CD4-positive, CD25-positive, alpha-beta regulatory T cell (primary cell): ENCODE results near the gene NOTCH3. TPM values are rescaled to one million over a fixed set of nuclear protein-coding genes. Genes with fewer than 3 reads are reported as not detected.

ENCODE experiments used
- ATAC-seq, 2 donors: fragments of 150-1000 bp; cut with Tn5 transposase; one replicate each; pipeline ENCODE4 v1.10.0; 2021; ENCODE audit warnings: low read depth in 2 of 2, moderate number of reproducible peaks in 2 of 2, moderate library complexity in 1 of 2
- DNase-seq, 3 donors: peaks; one replicate each; pipeline versions ENCODE4 v3.0.0 to v3.0.0-alpha.2; 2012 to 2022; ENCODE audit warnings: mixed read lengths in 1 of 3
- H3K27ac ChIP-seq: one replicate; pipeline ENCODE4 v1.7.0; 2013; ENCODE audit warnings: mild to moderate bottlenecking, low read length; ENCODE audit not compliant: insufficient read depth, poor library complexity, severe bottlenecking
- H3K27me3 ChIP-seq: one replicate; pipeline ENCODE4 v1.7.0; 2013; ENCODE audit warnings: low read length; ENCODE audit not compliant: control insufficient read depth, insufficient read depth
- H3K36me3 ChIP-seq: one replicate; pipeline ENCODE4 v1.7.0; 2013; ENCODE audit warnings: mild to moderate bottlenecking, low read length, moderate library complexity; ENCODE audit not compliant: control insufficient read depth, insufficient read depth
- H3K4me1 ChIP-seq: 2 replicates; pipeline ENCODE4 v1.7.0; 2013; ENCODE audit warnings: mild to moderate bottlenecking, low read length; ENCODE audit not compliant: insufficient read depth, control insufficient read depth, poor library complexity, severe bottlenecking
- H3K4me3 ChIP-seq: one replicate; pipeline ENCODE4 v1.7.0; 2013; ENCODE audit warnings: low read depth, mild to moderate bottlenecking, low read length, moderate library complexity
- H3K9me3 ChIP-seq, 2 experiments: 1 replicate in 1 of 2; 2 replicates in 1 of 2; pipeline ENCODE4 v1.7.0; 2013; ENCODE audit warnings: low read length in 2 of 2, mild to moderate bottlenecking in 1 of 2, moderate library complexity in 1 of 2; ENCODE audit not compliant: control insufficient read depth in 2 of 2
- H3K27ac Mint-ChIP-seq, 3 donors: one replicate each; pipeline ENCODE4 v1.8.0; 2020 to 2022; ENCODE audit warnings: mild to moderate bottlenecking in 3 of 3, mixed read lengths in 3 of 3, moderate library complexity in 2 of 3
- H3K27me3 Mint-ChIP-seq: one replicate; pipeline ENCODE4 v1.8.0; 2022; ENCODE audit warnings: mild to moderate bottlenecking, mixed read lengths
- H3K36me3 Mint-ChIP-seq: one replicate; pipeline ENCODE4 v1.8.0; 2020; ENCODE audit warnings: mixed read lengths
- H3K4me1 Mint-ChIP-seq, 4 donors: one replicate each; pipeline ENCODE4 v1.8.0; 2020 to 2022; ENCODE audit warnings: mixed read lengths in 4 of 4, mild to moderate bottlenecking in 1 of 4
- H3K4me3 Mint-ChIP-seq, 4 donors: one replicate each; pipeline ENCODE4 v1.8.0; 2020 to 2022; ENCODE audit warnings: mild to moderate bottlenecking in 4 of 4, mixed read lengths in 4 of 4, moderate library complexity in 3 of 4
- H3K9me3 Mint-ChIP-seq, 7 donors: one replicate each; pipeline ENCODE4 v1.8.0; 2020 to 2022; ENCODE audit warnings: mixed read lengths in 7 of 7, mild to moderate bottlenecking in 3 of 7, moderate library complexity in 2 of 7
- polyA plus RNA-seq, 4 donors: library from polyadenylated mRNA; unstranded; fragments of 300-500 nt; fragmentation: Illumina TruSeq; gene quantifications; one replicate each; pipeline ENCODE4 v1.2.3, GENCODE V29; 2021
- total RNA-seq: library from RNA; stranded (reverse); gene quantifications from one replicate; pipeline ENCODE4 v1.2.3, GENCODE V29; 2022

Gene NOTCH3
- total and polyA plus RNA-seq, 5 donors from 2014 or later = not detected

DNA sequence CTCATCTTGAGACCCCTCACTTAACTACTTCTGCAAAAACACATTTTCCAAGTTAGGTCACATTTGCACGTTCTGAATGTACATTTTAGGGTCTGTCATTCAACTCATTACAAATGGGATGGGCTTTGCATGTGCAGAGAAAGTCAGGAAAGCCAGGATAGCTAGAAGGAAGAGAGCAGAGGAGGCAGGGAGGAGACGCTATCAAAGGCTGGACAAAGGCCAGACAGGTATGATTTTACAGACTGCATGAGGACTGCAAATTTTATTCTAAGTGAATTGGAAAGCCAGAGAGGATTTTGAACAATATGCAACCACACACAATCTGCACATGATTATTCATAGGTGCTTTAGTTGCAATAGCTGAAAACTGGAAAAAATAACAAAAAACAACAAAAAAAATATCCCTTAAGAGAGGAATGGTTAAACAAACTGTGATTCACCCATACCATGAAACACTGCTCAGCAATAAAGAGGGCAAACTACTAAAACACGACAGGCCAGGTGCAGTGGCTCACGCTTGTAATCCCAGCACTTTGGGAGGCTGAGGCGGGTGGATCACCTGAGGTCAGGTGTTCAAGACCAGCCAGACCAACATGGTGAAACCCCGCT, 72.5 kb downstream of the NOTCH3 start:
- Mint-ChIP-seq H3K4me1 (peaks cover 7 to 47% (median 17%) of the 10 kb centered on the region in 4 donors), H3K4me3 (peak overlapping the region in 1 of 4 donors; percentile 16), H3K9me3 (peaks cover 0 to 2% (median 0%) of the 10 kb centered on the region in 7 donors), H3K36me3 (no peaks in the 10 kb centered on the region), H3K27ac (no peak overlapping the region), H3K27me3 (peaks cover 19% of the 10 kb centered on the region)
- Histone ChIP-seq H3K9me3 (no peaks in the 10 kb centered on the region), H3K27ac (no peak overlapping the region), H3K4me1 (peaks cover 22% of the 10 kb centered on the region), H3K36me3 (no peaks in the 10 kb centered on the region), H3K4me3 (no peak overlapping the region), H3K27me3 (no peaks in the 10 kb centered on the region)
- ATAC-seq (no peak), DNase-seq (no peak)

DNA sequence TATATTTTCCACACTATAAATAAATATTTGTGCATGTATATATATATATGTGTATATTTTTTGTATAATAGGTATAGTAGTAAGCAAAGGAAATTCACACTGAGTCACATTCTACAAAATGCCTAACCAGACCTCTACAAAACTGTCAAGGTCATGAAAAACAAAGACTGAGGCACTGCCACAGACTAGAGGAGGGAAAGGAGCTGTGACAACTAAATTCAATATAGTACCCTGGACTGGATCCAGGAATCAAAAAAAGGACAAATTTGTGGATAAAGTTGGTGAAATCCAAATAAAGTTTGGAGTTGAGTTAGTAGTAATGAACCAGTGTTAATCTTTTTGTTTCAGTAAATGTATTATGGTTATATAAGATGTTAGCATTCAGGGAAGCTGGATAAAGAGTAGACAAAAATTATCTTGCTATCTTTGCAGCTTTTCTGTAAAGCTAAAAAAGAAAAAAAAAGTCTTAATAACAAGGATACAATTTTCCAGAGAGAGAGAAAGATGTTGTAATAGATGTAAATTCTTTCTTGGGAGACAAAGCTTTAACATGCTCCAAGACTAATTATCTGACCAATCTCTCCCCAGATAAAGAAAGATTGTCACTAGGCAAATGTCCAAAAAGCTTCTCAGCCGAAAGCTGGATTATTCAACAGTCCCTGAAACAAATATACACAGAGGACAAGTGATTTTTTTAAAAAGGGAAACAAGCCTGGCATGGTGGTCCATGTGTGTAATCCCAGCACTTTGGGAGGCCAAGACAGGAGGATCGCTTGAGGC, 74.5 kb downstream of the NOTCH3 start:
- H3K27me3 Mint-ChIP-seq = peaks cover 19% of the 10 kb centered on the region
- peak overlapping the region; percentile 44 for H3K4me3 ChIP-seq
- peaks cover 2% of the 10 kb centered on the region for H3K36me3 ChIP-seq
- H3K4me1 ChIP-seq = peaks cover 22% of the 10 kb centered on the region
- no peaks in the 10 kb centered on the region for H3K9me3 ChIP-seq
- ATAC-seq (no peak), DNase-seq (no peak)
- H3K4me3 Mint-ChIP-seq = peak overlapping the region in 1 of 4 donors; percentile 92
- H3K9me3 Mint-ChIP-seq = peaks cover 0 to 2% (median 0%) of the 10 kb centered on the region in 7 donors
- peaks cover 3% of the 10 kb centered on the region for H3K36me3 Mint-ChIP-seq
- H3K27ac ChIP-seq = peak overlapping the region; percentile 92
- peaks cover 7 to 46% (median 17%) of the 10 kb centered on the region in 4 donors for H3K4me1 Mint-ChIP-seq
- H3K27me3 ChIP-seq = no peaks in the 10 kb centered on the region
- peak overlapping the region in 1 of 3 donors; percentile 98 for H3K27ac Mint-ChIP-seq

DNA sequence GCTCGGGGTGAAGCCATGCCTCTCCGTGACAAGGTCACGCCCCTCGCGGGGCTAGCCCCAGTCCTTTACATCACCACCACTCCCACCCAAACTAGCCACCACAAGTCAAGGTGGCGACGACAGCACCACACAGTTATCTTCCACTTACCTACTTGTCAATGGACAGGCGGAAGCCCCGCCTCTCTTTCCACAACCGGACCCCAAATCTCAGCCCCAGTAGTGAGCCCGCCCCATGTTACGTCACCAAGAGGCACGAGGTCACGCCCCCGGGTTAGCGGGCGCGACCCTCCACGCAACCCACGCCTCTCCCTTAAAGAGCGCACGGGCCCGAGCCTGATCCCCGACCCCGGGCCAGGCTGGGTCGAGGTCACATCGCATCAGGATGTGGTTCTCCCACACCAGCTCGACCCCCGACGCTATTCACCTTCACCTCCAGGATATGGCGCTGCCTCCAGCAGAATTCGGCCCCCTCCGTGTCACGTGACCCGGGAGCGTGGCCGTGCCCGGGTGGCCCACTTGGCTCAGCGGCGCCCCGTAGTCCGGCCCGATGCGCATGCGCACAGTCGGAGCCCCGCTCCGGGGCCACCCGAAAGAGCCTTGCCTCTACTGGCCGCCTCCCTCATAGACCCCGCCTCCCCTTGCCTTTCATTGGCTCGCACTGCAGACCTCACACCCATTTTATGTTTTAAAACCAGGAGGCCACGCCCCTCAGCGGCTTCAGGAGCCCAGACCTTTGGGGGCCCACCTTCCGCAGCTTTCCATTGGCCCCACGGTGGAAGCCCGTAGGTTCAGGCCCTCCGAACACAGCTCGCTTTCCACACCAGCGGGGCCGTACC, 75.3 kb downstream of the NOTCH3 start:
- Mint-ChIP-seq H3K36me3 (peaks cover 12% of the 10 kb centered on the region), H3K27me3 (peaks cover 19% of the 10 kb centered on the region), H3K9me3 (peaks cover 0 to 2% (median 0%) of the 10 kb centered on the region in 7 donors), H3K27ac (peak overlapping the region; percentile 96 to 98 (median 98)), H3K4me1 (peaks cover 7 to 45% (median 19%) of the 10 kb centered on the region in 4 donors), H3K4me3 (peak overlapping the region; percentile 92 to 99 (median 98))
- Histone ChIP-seq H3K9me3 (no peaks in the 10 kb centered on the region), H3K27me3 (no peaks in the 10 kb centered on the region), H3K27ac (peak overlapping the region; percentile 92), H3K4me1 (peaks cover 22% of the 10 kb centered on the region), H3K4me3 (peak overlapping the region; percentile 80), H3K36me3 (peaks cover 2% of the 10 kb centered on the region)
- ATAC-seq (peak; percentile 91 to 92), DNase-seq (peak; percentile 94 to 98 (median 96))

DNA sequence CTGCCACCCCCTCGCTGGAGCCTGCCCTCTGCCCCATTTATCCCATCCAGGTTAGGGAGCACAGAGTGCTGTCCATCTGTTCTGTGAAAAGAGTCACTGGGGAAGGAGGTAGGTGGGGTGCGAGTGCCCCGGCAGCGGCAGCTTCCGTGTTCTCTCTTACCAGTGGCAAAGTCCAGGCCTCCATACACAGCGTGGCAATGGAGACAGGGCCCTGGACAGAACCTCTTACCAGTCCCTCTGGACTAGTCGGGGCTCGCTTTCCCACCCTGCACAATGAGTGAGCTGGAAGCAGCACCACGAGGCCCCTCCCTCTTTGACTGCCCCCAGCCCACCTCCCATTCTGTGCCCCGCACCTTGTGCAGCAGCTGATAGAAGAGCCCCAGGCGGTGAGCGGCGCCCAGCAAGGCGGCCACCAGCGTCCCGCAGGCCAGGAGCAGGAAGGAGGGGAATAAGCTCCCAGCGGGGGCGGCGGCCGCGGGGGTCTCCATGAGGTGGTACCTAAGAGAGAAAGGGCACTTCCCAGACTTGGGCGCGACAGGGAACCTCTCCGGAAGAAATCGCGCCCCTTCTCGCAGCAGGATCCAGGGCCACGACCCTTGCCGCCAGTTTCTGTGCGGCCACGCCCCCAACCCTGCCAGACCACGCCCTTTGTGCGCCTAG, 76.1 kb downstream of the NOTCH3 start:
- H3K36me3 Mint-ChIP-seq = peaks cover 17% of the 10 kb centered on the region
- H3K36me3 ChIP-seq = peaks cover 5% of the 10 kb centered on the region
- peak overlapping the region; percentile 92 for H3K27ac ChIP-seq
- H3K27me3 Mint-ChIP-seq = peaks cover 13% of the 10 kb centered on the region
- peaks cover 0 to 38% (median 15%) of the 10 kb centered on the region in 4 donors for H3K4me1 Mint-ChIP-seq
- no peak for ATAC-seq
- H3K4me1 ChIP-seq = peaks cover 22% of the 10 kb centered on the region
- peak overlapping the region; percentile 80 for H3K4me3 ChIP-seq
- H3K9me3 Mint-ChIP-seq = peaks cover 0 to 2% (median 0%) of the 10 kb centered on the region in 7 donors
- no peaks in the 10 kb centered on the region for H3K27me3 ChIP-seq
- peak overlapping the region; percentile 96 to 98 (median 98) for H3K27ac Mint-ChIP-seq
- peak overlapping the region; percentile 92 to 99 (median 98) for H3K4me3 Mint-ChIP-seq
- peak in 2 of 3 donors; percentile 8 to 30 for DNase-seq
- H3K9me3 ChIP-seq = no peaks in the 10 kb centered on the region

DNA sequence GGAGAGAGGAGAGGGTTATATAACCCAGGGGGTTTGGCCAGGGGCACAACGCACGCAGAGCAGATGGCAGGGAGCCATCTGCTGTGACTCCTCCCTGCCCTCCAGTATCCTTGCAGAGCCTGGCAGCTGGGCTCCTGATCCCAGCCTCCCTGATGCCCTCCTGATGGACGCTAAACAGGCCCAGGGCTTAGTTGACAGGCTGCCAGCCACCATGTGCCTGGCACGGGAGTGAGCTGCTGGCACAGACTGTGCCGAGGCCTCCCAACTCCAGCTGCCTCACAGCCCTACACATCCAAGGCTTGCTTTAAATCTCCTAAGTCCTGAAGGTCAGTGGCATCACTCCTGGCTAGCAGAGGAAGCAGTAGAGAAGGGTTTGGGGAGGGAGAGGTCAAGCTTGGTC, 76.9 kb downstream of the NOTCH3 start:
- Histone ChIP-seq H3K4me1 (peaks cover 22% of the 10 kb centered on the region), H3K4me3 (no peak overlapping the region), H3K27me3 (no peaks in the 10 kb centered on the region), H3K9me3 (no peaks in the 10 kb centered on the region), H3K36me3 (peaks cover 11% of the 10 kb centered on the region), H3K27ac (peak overlapping the region; percentile 92)
- ATAC-seq (no peak), DNase-seq (no peak)
- Mint-ChIP-seq H3K4me3 (peak overlapping the region; percentile 92 to 99 (median 98)), H3K36me3 (peaks cover 22% of the 10 kb centered on the region), H3K27ac (peak overlapping the region; percentile 96 to 98 (median 98)), H3K4me1 (peaks cover 0 to 31% (median 14%) of the 10 kb centered on the region in 4 donors), H3K9me3 (peaks cover 0 to under 1% (median 0%) of the 10 kb centered on the region in 7 donors), H3K27me3 (peaks cover 7% of the 10 kb centered on the region)

DNA sequence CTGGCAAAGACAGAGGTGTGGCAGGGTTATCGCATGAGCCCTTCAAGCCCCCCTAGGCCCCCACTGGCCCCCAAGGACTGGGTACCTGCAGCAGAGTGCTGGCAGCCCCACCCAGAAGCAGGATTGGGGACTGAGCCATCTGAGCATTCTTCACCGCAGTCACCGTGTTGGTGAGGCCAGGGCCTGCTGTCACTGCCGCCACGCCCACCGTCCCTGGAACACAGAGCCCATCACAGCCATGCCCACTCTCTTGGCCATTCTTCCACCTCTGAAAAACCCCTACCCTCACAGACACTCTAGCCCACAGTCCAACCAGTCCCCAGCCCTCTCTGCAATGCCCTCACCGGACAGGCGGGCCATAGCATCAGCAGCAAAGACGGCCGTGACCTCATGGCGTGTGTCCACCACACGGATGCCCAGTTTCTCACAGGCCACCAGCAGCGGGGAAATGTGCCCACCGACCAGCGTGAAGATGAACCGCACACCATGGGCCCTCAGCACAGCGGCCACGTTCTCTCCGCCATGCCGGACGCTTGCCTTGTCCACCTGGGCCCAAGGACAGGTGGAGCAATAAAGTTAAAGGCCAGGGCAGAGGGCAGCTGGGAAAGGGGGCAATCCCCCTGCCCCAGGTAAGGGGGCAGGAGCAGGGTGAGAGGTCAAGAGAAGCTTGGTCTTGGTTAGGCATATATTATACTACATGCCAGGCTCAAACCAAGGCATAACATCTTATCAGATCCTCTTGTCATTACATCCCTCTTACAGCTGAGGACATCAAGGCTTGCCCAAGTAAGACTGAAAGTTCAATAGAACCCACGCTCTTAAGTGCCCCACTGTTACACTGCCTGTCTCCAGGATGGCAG, 77.5 kb downstream of the NOTCH3 start:
- Mint-ChIP-seq H3K36me3 (peaks cover 29% of the 10 kb centered on the region), H3K27me3 (peaks cover 5% of the 10 kb centered on the region), H3K27ac (peak overlapping the region in 1 of 3 donors; percentile 98), H3K4me1 (peaks cover 0 to 28% (median 13%) of the 10 kb centered on the region in 4 donors), H3K4me3 (peak overlapping the region in 3 of 4 donors; percentile 92 to 99 (median 99)), H3K9me3 (no peaks in the 10 kb centered on the region)
- H3K27ac ChIP-seq = no peak overlapping the region
- no peaks in the 10 kb centered on the region for H3K9me3 ChIP-seq
- ATAC-seq = no peak
- no peak for DNase-seq
- H3K4me3 ChIP-seq = no peak overlapping the region
- peaks cover 22% of the 10 kb centered on the region for H3K4me1 ChIP-seq
- H3K27me3 ChIP-seq = no peaks in the 10 kb centered on the region
- H3K36me3 ChIP-seq = peaks cover 17% of the 10 kb centered on the region
